ENCODE results near the gene PIK3R3.
A peak's percentile ranks its signal among the peaks of the same experiment; 100 is the strongest.

The PIK3R3 gene

GRCh38 chr1:46133781-46134350, 1.4 kb upstream of the PIK3R3 start:
- no peaks in the 10 kb centered on the region; the same call in 1 of the 2 replicates for H3K36me3 ChIP-seq (ENCODE audit: control insufficient read depth, insufficient read depth, low read length)
- no peak for DNase-seq (ENCODE audit: extremely low read depth, insufficient read length)
- TF ChIP-seq, protein P1, sequence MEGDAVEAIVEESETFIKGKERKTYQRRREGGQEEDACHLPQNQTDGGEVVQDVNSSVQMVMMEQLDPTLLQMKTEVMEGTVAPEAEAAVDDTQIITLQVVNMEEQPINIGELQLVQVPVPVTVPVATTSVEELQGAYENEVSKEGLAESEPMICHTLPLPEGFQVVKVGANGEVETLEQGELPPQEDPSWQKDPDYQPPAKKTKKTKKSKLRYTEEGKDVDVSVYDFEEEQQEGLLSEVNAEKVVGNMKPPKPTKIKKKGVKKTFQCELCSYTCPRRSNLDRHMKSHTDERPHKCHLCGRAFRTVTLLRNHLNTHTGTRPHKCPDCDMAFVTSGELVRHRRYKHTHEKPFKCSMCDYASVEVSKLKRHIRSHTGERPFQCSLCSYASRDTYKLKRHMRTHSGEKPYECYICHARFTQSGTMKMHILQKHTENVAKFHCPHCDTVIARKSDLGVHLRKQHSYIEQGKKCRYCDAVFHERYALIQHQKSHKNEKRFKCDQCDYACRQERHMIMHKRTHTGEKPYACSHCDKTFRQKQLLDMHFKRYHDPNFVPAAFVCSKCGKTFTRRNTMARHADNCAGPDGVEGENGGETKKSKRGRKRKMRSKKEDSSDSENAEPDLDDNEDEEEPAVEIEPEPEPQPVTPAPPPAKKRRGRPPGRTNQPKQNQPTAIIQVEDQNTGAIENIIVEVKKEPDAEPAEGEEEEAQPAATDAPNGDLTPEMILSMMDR (IDR thresholded peaks at IDR 0.05; ENCODE audit: insufficient read depth, low read length, poor library complexity, severe bottlenecking): no peak
- H3K27me3 ChIP-seq (replicated peaks; ENCODE audit: control insufficient read depth, insufficient read depth, low read length): no peaks in the 10 kb centered on the region
- H3K4me3 ChIP-seq (replicated peaks; ENCODE audit: low read depth, low read length): peak overlapping the region; percentile 86

DNA sequence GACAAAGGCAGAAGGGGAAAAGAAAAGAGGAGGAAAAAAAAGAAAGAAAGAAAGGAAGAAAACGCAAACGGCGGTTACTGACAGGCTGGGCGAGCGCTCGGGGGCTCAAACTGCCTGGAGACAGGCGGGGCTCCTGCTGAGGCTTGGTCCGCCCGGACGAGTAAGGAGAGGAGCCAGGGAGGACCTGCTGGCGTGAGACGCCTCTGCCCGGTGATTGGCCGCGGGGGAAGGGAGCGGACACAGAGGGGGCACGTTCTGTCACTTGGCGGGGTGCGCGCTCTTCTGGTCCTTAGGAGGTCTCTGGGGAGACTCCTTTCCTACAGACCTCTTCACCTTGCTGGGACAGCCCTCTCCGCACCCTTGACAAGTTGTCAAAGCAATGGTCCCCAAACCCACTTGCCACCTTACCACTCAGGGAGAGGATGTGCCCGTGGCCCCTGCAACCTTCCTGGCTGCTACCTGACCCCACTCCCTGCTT, 791 bp upstream of the PIK3R3 start:
- no peaks in the 10 kb centered on the region for H3K27me3 ChIP-seq (replicated peaks; ENCODE audit: control insufficient read depth, insufficient read depth, low read length)
- TF ChIP-seq, protein P1 (IDR thresholded peaks at IDR 0.05; ENCODE audit: insufficient read depth, low read length, poor library complexity, severe bottlenecking): no peak
- peak overlapping the region; percentile 86 for H3K4me3 ChIP-seq (replicated peaks; ENCODE audit: low read depth, low read length)
- no peak for DNase-seq (ENCODE audit: extremely low read depth, insufficient read length)
- H3K36me3 ChIP-seq (ENCODE audit: control insufficient read depth, insufficient read depth, low read length): no peaks in the 10 kb centered on the region; the same call in 1 of the 2 replicates

GRCh38 chr1:46131712-46132528, 509 bp downstream of the PIK3R3 start:
- Histone ChIP-seq H3K36me3 (ENCODE audit: control insufficient read depth, insufficient read depth, low read length) (no peaks in the 10 kb centered on the region; the same call in 1 of the 2 replicates), H3K27me3 (replicated peaks; ENCODE audit: control insufficient read depth, insufficient read depth, low read length) (no peaks in the 10 kb centered on the region), H3K4me3 (replicated peaks; ENCODE audit: low read depth, low read length) (peak overlapping the region; percentile 86)
- no peak for DNase-seq (ENCODE audit: extremely low read depth, insufficient read length)
- TF ChIP-seq, protein P1 (IDR thresholded peaks at IDR 0.05; ENCODE audit: insufficient read depth, low read length, poor library complexity, severe bottlenecking): no peak

DNA sequence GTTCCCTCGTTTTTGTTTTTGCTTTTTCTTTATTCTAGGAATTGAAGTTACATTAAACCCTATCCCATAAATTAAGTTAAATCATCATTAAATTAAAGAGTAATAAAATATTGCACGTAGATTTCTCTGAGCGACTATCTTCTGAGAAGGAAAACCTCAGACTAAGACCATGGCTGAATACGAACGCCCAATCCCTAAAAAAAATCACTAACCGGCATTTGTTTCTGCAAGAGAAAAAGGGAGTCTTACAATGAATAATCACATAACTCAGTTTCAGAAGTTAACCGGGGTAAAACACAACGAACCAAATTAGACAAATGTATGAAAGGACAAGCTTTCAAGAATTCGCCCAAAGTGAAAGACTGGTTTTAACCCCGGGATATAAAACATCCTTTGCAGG, 1.3 kb downstream of the PIK3R3 start:
- DNase-seq (ENCODE audit: extremely low read depth, insufficient read length): no peak
- H3K36me3 ChIP-seq (ENCODE audit: control insufficient read depth, insufficient read depth, low read length): no peaks in the 10 kb centered on the region; the same call in 1 of the 2 replicates
- TF ChIP-seq, protein P1 (IDR thresholded peaks at IDR 0.05; ENCODE audit: insufficient read depth, low read length, poor library complexity, severe bottlenecking): no peak
- no peaks in the 10 kb centered on the region for H3K27me3 ChIP-seq (replicated peaks; ENCODE audit: control insufficient read depth, insufficient read depth, low read length)
- peak overlapping the region; percentile 86 for H3K4me3 ChIP-seq (replicated peaks; ENCODE audit: low read depth, low read length)

GRCh38 chr1:46130606-46131005, 1.8 kb downstream of the PIK3R3 start:
- H3K36me3 ChIP-seq (ENCODE audit: control insufficient read depth, insufficient read depth, low read length): no peaks in the 10 kb centered on the region; the same call in 1 of the 2 replicates
- H3K4me3 ChIP-seq (replicated peaks; ENCODE audit: low read depth, low read length): peak overlapping the region; percentile 86
- no peak for DNase-seq (ENCODE audit: extremely low read depth, insufficient read length)
- TF ChIP-seq, protein P1 (IDR thresholded peaks at IDR 0.05; ENCODE audit: insufficient read depth, low read length, poor library complexity, severe bottlenecking): no peak
- no peaks in the 10 kb centered on the region for H3K27me3 ChIP-seq (replicated peaks; ENCODE audit: control insufficient read depth, insufficient read depth, low read length)
